H9 (cell line): ENCODE measurements around the gene ATP6AP1. TPM values are rescaled to one million over a fixed set of nuclear protein-coding genes. Genes with fewer than 3 reads are reported as not detected.
A peak's percentile ranks its signal among the peaks of the same experiment; 100 is the strongest.

ENCODE experiments used
- DNase-seq: peaks from one replicate; pipeline ENCODE4 v3.0.0-alpha.2; 2017
- H2AFZ ChIP-seq: one replicate; pipeline ENCODE4 v1.6.1; 2013; ENCODE audit warnings: mild to moderate bottlenecking, low read length, control low read depth, moderate library complexity
- H2AK5ac ChIP-seq: 2 replicates; pipeline ENCODE4 v1.6.1; 2013; ENCODE audit warnings: low read length, control low read depth, mixed read lengths; ENCODE audit not compliant: insufficient read length
- H2BK120ac ChIP-seq: one replicate; pipeline ENCODE4 v1.6.1; 2013; ENCODE audit warnings: low read depth, mild to moderate bottlenecking, low read length, control low read depth, inconsistent platforms; ENCODE audit not compliant: poor library complexity, severe bottlenecking
- H2BK12ac ChIP-seq: 2 replicates; pipeline ENCODE4 v1.6.1; 2013; ENCODE audit warnings: low read length, control low read depth, mixed read lengths, low read depth; ENCODE audit not compliant: insufficient read length
- H2BK15ac ChIP-seq: 2 replicates; pipeline ENCODE4 v1.6.1; 2013; ENCODE audit warnings: low read depth, low read length, control low read depth
- H2BK20ac ChIP-seq: one replicate; pipeline ENCODE4 v1.6.1; 2013; ENCODE audit warnings: low read depth, mild to moderate bottlenecking, low read length, control low read depth, inconsistent platforms; ENCODE audit not compliant: poor library complexity, severe bottlenecking
- H2BK5ac ChIP-seq: 2 replicates; pipeline ENCODE4 v1.6.1; 2013; ENCODE audit warnings: low read length, control low read depth, mixed read lengths; ENCODE audit not compliant: insufficient read length
- H3K14ac ChIP-seq: 2 replicates; pipeline ENCODE4 v1.6.1; 2013; ENCODE audit warnings: low read length, control low read depth; ENCODE audit not compliant: insufficient read depth
- H3K18ac ChIP-seq: 2 replicates; pipeline ENCODE4 v1.6.1; 2013; ENCODE audit warnings: low read depth, mild to moderate bottlenecking, mixed read lengths, low read length, control low read depth; ENCODE audit not compliant: insufficient read length
- H3K23ac ChIP-seq: 2 replicates; pipeline ENCODE4 v1.6.1; 2013; ENCODE audit warnings: low read length, control low read depth, mixed read lengths, low read depth; ENCODE audit not compliant: insufficient read length
- H3K23me2 ChIP-seq: 2 replicates; pipeline ENCODE4 v1.6.1; 2013; ENCODE audit warnings: low read depth, mild to moderate bottlenecking, mixed read lengths, low read length, control low read depth; ENCODE audit not compliant: insufficient read length, poor library complexity, severe bottlenecking
- H3K27ac ChIP-seq: 2 replicates; pipeline ENCODE4 v1.5.1; 2013; ENCODE audit warnings: low read length, control low read depth, mixed read lengths, low read depth; ENCODE audit not compliant: insufficient read length
- H3K27me3 ChIP-seq: 2 replicates; pipeline ENCODE4 v1.6.1; 2013; ENCODE audit warnings: low read length, control low read depth, inconsistent platforms; ENCODE audit not compliant: insufficient read depth
- H3K4ac ChIP-seq: 2 replicates; pipeline ENCODE4 v1.6.1; 2013; ENCODE audit warnings: low read depth, mild to moderate bottlenecking, control low read depth, inconsistent platforms, low read length, moderate library complexity
- H3K4me1 ChIP-seq: 2 replicates; pipeline ENCODE4 v1.6.1; 2013; ENCODE audit warnings: low read length, control low read depth, inconsistent platforms; ENCODE audit not compliant: insufficient read depth
- H3K4me2 ChIP-seq: 2 replicates; pipeline ENCODE4 v1.6.1; 2013; ENCODE audit warnings: low read length, control low read depth, mixed read lengths; ENCODE audit not compliant: insufficient read length, insufficient read depth
- H3K56ac ChIP-seq: 2 replicates; pipeline ENCODE4 v1.6.1; 2013; ENCODE audit warnings: low read depth, mild to moderate bottlenecking, mixed read lengths, low read length, control low read depth; ENCODE audit not compliant: insufficient read length
- H3K79me1 ChIP-seq: 2 replicates; pipeline ENCODE4 v1.6.1; 2013; ENCODE audit warnings: low read depth, mild to moderate bottlenecking, moderate library complexity, low read length, control low read depth, inconsistent platforms; ENCODE audit not compliant: insufficient read depth, poor library complexity, severe bottlenecking
- H3K79me2 ChIP-seq: 2 replicates; pipeline ENCODE4 v1.6.1; 2013; ENCODE audit warnings: low read length, control low read depth, inconsistent platforms; ENCODE audit not compliant: insufficient read depth
- H3K9ac ChIP-seq: 2 replicates; pipeline ENCODE4 v1.6.1; 2013; ENCODE audit warnings: low read length, control low read depth, mixed read lengths; ENCODE audit not compliant: insufficient read length; ENCODE audit errors: extremely low read depth
- H3K9me3 ChIP-seq: one replicate; pipeline ENCODE4 v1.6.1; 2013; ENCODE audit warnings: low read depth, low read length, inconsistent platforms; ENCODE audit not compliant: control insufficient read depth
- H3T11ph ChIP-seq: one replicate; pipeline ENCODE4 v1.6.1; 2013; ENCODE audit warnings: mild to moderate bottlenecking, low read length, control low read depth, inconsistent platforms
- H4K20me1 ChIP-seq: one replicate; pipeline ENCODE4 v1.6.1; 2013; ENCODE audit not compliant: control insufficient read depth, insufficient read length, insufficient read depth
- H4K5ac ChIP-seq: 2 replicates; pipeline ENCODE4 v1.6.1; 2013; ENCODE audit warnings: low read depth, mild to moderate bottlenecking, mixed read lengths, low read length, control low read depth; ENCODE audit not compliant: insufficient read length
- H4K8ac ChIP-seq: replicated peaks from 2 replicates; pipeline ENCODE4 v1.6.1; 2013; ENCODE audit warnings: low read length, control low read depth, mixed read lengths, low read depth; ENCODE audit not compliant: insufficient read length
- H4K91ac ChIP-seq: 2 replicates; pipeline ENCODE4 v1.6.1; 2013; ENCODE audit warnings: low read depth, mild to moderate bottlenecking, moderate library complexity, mixed read lengths, low read length, control low read depth; ENCODE audit not compliant: insufficient read length
- H3K27ac Mint-ChIP-seq, 3 experiments: 2 replicates in 2 of 3; 3 replicates in 1 of 3; pipeline ENCODE4 v1.8.0; 2020 to 2021; ENCODE audit warnings: mixed read lengths in 3 of 3, mild to moderate bottlenecking in 1 of 3, moderate library complexity in 1 of 3
- H3K27me3 Mint-ChIP-seq: 2 replicates; pipeline ENCODE4 v1.8.0; 2021; ENCODE audit warnings: low read depth, mild to moderate bottlenecking, moderate library complexity, mixed read lengths
- H3K36me3 Mint-ChIP-seq, 3 experiments: 2 replicates in 2 of 3; 3 replicates in 1 of 3; pipeline ENCODE4 v1.8.0; 2020 to 2021; ENCODE audit warnings: low read depth in 3 of 3, mixed read lengths in 3 of 3; ENCODE audit not compliant: insufficient read depth in 1 of 3
- H3K4me1 Mint-ChIP-seq, 2 experiments: 2 replicates each; pipeline ENCODE4 v1.8.0; 2020; ENCODE audit warnings: mixed read lengths in 2 of 2
- H3K4me3 Mint-ChIP-seq, 2 experiments: 2 replicates in 1 of 2; 3 replicates in 1 of 2; pipeline ENCODE4 v1.8.0; 2020 to 2021; ENCODE audit warnings: mild to moderate bottlenecking in 2 of 2, mixed read lengths in 2 of 2, moderate library complexity in 1 of 2
- H3K9me3 Mint-ChIP-seq, 2 experiments: 2 replicates in 1 of 2; 3 replicates in 1 of 2; pipeline ENCODE4 v1.8.0; 2020; ENCODE audit warnings: mild to moderate bottlenecking in 2 of 2, mixed read lengths in 2 of 2, moderate library complexity in 1 of 2
- CTCF ChIP-seq: fragments of 200-600 bp; sonication (generic); conservative IDR thresholded peaks from 3 replicates; pipeline ENCODE4 v1.8.0; 2021; ENCODE audit warnings: antibody characterized with exemption, mild to moderate bottlenecking
- WGBS: extraction: QIAGEN DNeasy Blood & Tissue Kit; methylation state at CpG from one replicate; pipeline ENCODE4 v1.1.7; 2013; ENCODE audit warnings: missing lambda C conversion rate, low lambda C conversion rate, mixed read lengths; ENCODE audit not compliant: insufficient read length; ENCODE audit errors: extremely low coverage; 5-methylcytosine and 5-hydroxymethylcytosine counted together
- total RNA-seq: library from RNA; stranded (reverse); gene quantifications from 2 replicates; pipeline ENCODE4 v1.2.1, GENCODE V29; 2021

Gene ATP6AP1
- total RNA-seq, 1 experiment from 2014 or later, result 45.6 TPM

- no peak overlapping the region for H3T11ph ChIP-seq
- Mint-ChIP-seq H3K4me3 (peak overlapping the region; percentile 72 to 83), H3K36me3 (peaks cover 25 to 30% (median 26%) of the 10 kb centered on the region in 3 experiments), H3K27ac (no peak overlapping the region), H3K27me3 (peaks cover 25% of the 10 kb centered on the region), H3K4me1 (peaks cover 0 to 7% of the 10 kb centered on the region in 2 experiments; a peak in 1 of 4 replicates), H3K9me3 (peaks cover 58 to 80% of the 10 kb centered on the region in 2 experiments)
- H3K14ac ChIP-seq, result no peak overlapping the region
- no peak overlapping the region for H3K9ac ChIP-seq
- H4K5ac ChIP-seq, result no peak overlapping the region
- H3K27me3 ChIP-seq, result no peaks in the 10 kb centered on the region; the same call in 1 of the 2 replicates
- H3K4me2 ChIP-seq, result peak overlapping the region; percentile 48
- H2BK12ac ChIP-seq, result no peak overlapping the region
- H3K23ac ChIP-seq, result no peak overlapping the region
- H2BK5ac ChIP-seq, result no peak overlapping the region
- H3K4me1 ChIP-seq, result no peaks in the 10 kb centered on the region
- no peak overlapping the region for H2AFZ ChIP-seq
- H3K18ac ChIP-seq, result no peak overlapping the region
- DNase-seq, result no peak
- H2BK120ac ChIP-seq, result no peak overlapping the region
- H3K56ac ChIP-seq, result no peak overlapping the region
- no peak for TF ChIP-seq CTCF
- H4K8ac ChIP-seq, result no peak overlapping the region
- H3K79me2 ChIP-seq, result no peaks in the 10 kb centered on the region
- no peak overlapping the region for H2BK20ac ChIP-seq
- peaks cover 18% of the 10 kb centered on the region for H3K9me3 ChIP-seq
- H4K20me1 ChIP-seq, result no peaks in the 10 kb centered on the region
- H3K4ac ChIP-seq, result no peak overlapping the region
- H3K23me2 ChIP-seq, result peaks cover 8% of the 10 kb centered on the region
- no peaks in the 10 kb centered on the region for H3K79me1 ChIP-seq
- H3K27ac ChIP-seq, result no peak overlapping the region
- no peak overlapping the region for H4K91ac ChIP-seq
- no peak overlapping the region for H2AK5ac ChIP-seq
- H2BK15ac ChIP-seq, result no peak overlapping the region
- WGBS, result no CpG with 5 or more reads among the region's 15 CpGs
These were observed 30.7 kb downstream of the ATP6AP1 start for GRCh38 chrX:154458954-154459778.
